M059J (cell line): Measurements from ENCODE around the gene ALCAM. TPM values are rescaled to one million over a fixed set of nuclear protein-coding genes. Genes with fewer than 3 reads are reported as not detected.
A peak's percentile ranks its signal among the peaks of the same experiment; 100 is the strongest.
"Not testable (repeated sequence)": the region's sequence is repeated elsewhere in the genome, so short reads cannot be mapped to it uniquely, and the experiment has no call there.

Experiments
- DNase-seq: peaks from one replicate; pipeline ENCODE4 v3.0.0-alpha.2; 2012; ENCODE audit warnings: low read depth
- total RNA-seq: library from RNA; depleted of rRNA; stranded (reverse); fragments of >200 nt; shearing (Covaris generic); gene quantifications from 2 replicates; pipeline ENCODE4 v1.2.3, GENCODE V29; 2014

Gene ALCAM
- total RNA-seq, 1 experiment from 2014 or later: 223 TPM

DNA sequence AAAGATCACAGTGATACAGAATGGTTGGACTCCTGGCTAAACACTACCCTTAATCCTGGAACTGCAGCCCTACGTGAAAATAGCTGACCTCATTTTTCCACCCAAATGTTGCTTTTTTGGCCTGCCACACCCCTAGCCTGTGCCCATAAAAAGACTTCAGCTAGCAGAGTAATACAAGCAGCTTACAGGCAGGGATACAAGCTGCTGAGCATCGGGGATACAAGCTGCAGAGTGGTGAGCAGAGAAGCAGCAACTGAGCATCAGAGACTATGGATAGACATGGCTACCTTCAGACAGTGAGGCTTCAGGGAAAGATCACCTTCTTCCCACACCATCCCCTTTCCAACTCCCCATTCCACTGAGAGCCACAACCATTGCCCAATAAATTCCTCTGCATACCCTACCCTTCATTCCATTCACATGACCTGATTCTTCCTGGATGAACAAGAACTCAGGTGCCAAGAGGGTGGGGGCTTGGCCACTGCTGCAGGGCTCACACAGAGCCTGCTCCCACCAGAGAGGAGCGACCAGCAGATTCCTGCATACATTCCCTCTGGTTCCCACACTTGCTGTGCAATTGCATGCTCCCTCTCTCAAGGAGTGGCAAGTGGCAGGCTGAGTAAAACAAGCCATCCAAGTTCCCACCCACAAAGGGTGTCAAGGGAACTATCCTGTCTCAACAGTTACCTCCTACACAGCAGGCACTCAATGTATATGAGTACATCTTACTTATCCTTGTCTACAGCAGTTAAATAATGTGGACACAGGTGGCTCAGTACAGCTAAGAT is 217.5 kb downstream of the ALCAM start:
- no peak for DNase-seq

DNA sequence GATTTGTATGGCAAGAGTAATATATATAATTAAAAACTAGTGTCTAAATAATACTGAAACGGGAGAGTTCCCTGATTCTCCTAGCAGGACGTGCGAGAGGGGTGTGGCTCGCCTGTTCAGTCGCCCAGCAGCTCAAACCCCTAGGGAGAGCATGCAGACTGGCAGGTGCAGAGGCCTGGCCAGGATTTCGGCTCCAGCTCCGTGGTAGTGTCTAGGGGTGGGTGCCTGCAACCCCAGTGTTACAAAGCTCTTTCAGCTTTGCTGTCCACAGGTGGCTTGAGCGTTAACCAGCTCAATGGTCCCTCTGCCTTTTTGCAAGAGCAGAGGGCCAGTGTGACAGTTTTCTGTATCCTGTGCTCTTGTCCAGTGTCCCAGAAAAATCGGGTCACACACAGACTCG is 226.6 kb downstream of the ALCAM start:
- no peak for DNase-seq

DNA sequence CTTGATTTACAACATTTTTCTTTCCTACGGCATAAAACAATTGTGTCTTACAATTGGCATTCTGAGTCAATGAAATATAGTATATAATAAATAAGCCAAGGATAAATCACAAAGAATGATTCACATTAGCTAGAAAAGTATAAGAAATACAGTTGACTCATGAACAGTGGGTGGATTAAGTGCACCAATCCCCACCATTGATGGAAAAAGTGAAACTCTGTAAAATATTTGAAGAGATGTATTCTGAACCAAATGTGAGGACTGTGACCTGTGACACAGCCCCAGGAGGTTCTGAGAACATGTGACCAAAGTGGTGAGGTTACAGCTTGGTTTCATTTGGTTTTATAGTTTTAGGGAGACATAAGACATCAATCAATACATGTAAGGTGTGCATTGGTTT is 227.5 kb downstream of the ALCAM start:
- DNase-seq: no peak

DNA sequence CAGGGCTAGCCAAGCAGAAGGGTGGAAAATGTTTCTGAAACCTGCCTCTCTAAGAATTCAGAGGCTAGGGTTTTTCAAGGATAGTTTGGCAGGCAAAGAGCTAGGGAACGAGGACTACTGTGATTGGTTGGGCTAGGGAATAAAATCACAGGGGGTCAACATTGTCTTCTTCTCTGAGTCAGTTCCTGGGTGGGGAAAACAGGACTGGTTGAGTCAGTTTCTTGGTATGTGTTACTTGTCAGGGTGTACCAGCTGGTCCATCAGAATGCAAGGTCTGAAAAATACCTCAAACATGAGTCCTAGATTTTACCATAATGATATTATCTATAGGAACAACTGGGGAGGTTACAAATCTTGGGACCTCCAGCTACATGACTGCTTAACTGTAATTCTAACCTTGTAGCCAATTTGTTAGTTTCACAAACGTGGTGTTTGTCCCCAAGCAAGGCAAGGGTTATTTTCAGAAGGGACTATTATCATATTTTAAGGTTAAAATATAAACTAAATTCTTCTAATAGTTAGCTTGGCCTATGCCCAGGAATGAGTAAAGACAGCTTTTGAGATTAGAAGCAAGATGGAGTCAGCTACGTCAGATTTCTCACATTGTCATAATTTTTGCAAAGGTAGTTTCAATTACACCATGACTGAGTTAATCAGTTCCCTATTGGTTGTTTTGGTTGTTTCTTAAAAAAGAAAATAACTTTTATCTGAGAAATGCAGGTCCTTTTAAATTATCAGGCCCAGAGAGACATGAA is 231.5 kb downstream of the ALCAM start:
- DNase-seq: peak; percentile 98

DNA sequence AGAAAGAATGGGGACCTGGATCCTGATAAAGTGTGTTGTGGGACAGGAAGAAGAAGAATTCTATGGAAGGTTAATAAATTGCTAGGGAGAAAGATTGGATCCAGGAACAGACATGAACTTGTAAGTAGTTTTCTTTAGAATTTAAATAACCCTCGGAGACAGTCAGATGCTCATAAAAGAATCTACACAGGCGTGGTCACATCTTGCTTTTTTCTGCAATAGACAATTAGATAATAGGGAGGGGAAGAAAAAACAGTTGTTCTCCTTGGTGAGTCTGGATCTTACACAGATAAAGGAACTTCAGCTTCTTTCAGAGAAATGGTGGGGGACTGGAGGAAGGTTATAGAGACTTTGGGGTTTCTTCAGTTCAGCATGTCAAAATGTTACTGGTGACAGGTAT is 232.6 kb downstream of the ALCAM start:
- DNase-seq: no peak

DNA sequence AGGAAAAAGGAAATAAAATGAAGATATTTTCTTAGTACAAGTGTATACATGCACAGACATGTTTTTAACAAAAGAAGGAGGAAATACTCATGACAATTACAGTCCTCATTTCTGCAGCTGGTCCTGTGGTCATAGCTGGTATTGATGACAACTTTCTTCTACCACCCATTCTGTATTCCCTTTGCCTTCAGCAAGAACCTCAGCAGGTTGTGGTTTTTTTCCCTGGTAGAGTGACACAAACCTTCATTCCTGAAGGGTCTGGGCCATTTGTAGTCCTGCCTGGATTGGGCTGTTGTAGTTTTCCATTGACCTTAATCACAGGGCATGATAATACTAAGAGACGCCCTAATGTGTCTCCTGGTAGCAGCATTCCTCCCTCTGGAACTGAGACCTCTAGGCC is 235.0 kb downstream of the ALCAM start:
- peak; percentile 57 for DNase-seq

DNA sequence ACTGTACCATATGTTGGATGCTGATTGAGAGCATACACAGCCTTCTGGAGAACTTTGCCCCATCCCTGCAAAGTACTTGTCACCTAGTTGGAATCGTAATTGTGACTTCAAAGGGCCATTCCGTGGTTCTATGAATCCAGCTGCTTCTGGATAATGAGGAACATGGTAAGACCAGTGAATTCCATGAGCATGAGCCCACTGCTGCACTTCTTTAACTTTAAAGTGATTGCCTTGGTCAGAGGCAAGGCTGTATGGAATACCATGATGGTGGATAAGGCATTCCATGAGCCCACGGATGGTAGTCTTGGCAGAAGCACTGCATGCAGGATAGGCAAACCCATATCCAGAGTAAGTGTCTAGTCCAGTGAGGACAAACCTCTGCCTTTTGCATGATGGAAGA is 235.6 kb downstream of the ALCAM start:
- DNase-seq: not testable (repeated sequence)

DNA sequence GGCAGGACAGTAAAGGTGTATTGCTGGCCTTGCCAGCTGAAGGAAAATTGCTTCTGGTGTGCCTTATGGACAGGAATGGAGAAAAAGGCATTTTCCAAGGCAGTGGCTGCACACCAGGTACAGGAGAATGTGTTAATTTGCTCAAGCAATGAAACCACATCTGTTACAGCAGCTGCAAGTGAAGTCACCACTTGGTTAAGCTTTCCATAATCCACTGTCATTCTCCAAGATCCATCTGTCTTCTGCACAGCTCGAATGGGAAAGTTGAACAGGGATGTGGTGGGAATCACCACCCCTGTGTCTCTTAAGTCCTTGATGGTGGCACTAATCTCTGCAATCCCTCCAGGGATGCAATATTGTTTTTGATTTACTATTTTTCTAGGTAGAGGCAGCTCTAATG is 236.8 kb downstream of the ALCAM start:
- DNase-seq: not testable (repeated sequence)

DNA sequence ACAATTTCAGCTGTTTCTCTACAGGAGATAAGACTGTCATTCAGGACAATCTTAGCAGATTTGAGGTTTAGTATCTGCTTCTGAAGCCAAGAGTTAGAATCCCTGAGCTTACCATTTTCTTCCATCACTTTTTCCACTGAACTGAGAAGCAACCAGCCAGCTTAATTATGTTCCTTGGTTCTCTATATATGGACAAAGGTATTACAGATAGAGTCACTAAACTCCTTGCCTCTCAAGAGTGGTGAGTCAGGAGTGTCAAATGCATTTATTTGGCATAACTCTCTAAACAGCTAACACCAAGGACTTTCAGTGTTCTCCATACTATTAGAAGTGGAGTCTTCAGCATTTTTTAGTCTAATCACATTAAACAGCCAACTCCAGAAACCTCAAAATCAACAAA is 239.3 kb downstream of the ALCAM start:
- peak; percentile 80 for DNase-seq

DNA sequence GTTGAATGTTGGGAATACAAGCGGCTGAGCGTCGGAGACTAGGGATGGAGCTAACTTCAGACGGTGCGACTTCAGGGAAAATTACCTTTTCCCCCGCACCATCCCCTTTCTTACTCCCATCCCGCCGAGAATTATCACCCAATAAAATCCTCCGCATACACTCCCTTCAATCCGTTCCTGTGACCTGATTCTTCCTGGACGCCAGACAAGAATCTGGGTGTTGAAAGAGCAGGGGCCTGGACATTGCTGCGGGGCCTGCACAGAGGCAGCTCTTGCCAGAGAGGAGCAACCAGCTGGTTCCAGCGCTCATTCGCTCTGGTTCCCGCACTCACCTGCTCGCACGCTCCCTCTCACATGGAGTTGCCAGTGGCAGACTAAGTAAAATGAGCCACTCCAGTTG is 241.9 kb downstream of the ALCAM start:
- no peak for DNase-seq

DNA sequence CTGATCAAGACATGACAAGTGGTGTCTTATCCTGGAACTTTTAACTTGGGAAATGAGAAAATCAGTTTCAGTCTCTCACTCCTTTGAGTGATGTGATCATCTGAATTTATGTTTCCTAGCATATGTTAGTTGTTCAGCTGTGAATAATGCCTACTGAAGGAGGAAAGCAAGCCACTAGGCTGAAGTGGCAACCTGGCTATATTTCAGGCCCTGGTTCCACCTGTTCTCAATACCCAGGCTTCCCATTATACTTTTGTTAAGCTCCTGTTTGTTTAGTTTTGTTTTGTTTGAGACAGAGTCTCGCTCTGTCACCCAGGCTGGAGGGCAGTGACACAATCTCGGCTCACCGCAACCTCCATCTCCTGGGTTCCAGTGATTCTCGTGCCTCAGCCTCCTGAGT is 243.8 kb downstream of the ALCAM start:
- DNase-seq: no peak

DNA sequence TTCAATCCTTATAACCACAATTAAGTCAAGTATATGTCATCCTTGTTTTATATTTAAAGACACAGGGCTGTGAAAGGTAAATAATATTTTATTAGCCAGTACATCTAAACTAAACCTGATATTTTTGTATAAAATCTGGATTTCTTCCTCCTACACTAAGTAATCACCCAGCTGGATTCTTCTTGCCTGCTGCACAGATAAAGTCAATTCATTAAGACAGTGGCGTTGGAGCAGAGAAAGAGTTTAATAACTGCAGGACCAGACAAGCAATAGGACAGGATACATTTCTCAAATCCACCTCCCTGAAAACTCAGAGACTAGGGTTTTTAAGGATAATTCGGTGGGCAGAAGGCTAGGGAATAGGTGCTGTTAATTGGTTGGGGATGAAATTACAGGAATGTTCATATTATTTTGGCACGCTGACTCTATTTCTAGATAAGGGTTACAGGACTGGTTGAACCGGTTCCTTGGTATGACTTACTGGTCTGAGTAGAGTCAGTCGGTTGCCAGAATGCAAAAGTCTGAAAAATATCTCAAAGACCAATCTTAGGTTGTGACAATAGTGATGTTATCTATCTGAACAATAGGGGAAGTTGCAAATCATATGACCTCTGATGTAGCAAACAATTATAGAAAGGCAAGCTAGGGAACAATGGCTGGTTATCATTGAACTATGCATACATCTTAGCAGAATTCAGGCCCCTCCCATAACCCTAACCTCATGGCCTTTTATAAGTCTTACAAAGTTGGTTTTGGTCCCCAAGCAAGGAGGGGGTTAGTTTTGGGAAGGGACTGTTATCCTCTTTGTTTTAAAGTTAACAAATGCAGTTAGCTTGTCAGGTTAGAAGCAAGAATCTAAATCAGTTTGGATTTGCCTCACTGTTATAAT is 244.8 kb downstream of the ALCAM start:
- DNase-seq: no peak

DNA sequence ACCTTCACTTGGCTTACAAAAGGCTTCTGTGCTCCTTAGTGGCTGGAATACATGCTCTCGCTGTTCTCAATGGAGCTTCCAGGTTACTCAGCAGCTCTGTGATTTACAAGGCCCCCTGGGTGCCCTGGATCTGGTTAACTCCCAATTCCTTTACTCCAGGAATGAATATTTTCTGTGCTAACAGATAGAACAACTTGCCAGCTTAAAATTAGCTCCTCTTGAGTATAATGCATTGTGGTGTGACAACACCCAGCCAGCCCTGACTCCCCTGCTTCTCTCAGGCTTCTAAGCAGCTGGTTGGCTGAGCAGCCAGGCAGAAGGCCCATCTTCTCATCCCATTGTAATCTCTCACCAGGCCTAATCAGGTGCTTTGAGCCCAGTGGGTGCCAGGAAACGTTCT is 246.4 kb downstream of the ALCAM start:
- DNase-seq: no peak

DNA sequence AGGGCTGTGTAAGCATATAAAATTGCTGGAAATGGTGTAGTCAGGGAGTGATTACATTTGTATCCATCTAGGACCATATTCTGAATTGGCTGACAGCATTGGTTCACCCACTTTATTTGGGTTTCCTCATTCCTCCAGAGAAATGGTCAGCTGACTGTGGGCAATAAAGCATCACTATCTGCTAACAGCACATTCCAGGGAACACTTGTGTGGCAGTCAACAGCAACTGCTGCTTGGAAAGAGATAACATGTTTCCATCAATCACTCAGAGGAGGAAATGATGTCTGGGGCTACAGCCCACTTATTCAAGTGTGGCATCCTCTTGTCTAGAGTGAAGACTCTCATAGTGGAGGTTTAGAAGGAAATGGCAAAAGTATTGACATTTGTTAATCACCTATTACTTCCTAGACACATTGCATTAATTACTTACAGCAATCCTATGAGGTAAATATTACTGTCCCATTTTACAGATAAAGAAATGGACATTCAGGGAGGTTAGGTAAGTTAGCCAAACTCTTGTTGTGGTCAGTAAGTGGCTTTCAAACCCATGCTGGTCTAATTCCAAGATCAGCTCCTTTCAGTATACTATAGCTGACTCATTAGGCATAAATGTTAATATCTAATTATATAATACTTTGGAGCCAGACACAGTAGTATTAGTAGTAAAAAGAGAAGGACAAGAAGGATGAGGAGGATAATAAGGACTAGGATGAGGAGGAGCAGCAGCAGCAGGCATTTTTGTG is 247.8 kb downstream of the ALCAM start:
- peak; percentile 19 for DNase-seq

DNA sequence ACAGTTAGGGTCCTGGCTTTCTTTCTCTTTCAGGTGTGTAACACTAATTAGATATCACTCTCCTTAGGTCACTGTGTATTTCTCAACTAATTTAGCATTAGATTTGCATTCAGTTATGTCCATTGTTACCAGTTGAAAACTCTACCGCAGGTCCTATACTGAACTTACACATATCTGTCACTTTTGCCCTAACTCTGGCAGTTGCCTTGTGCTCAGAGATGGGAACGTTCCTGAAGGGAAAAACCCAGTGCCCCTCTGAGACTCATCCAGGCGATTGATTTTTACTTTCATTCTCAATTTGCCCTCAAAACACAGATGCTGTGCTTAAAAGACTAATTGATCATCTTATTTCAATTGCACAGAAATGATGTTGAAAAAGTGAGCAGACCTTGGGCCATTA is 249.1 kb downstream of the ALCAM start:
- no peak for DNase-seq

DNA sequence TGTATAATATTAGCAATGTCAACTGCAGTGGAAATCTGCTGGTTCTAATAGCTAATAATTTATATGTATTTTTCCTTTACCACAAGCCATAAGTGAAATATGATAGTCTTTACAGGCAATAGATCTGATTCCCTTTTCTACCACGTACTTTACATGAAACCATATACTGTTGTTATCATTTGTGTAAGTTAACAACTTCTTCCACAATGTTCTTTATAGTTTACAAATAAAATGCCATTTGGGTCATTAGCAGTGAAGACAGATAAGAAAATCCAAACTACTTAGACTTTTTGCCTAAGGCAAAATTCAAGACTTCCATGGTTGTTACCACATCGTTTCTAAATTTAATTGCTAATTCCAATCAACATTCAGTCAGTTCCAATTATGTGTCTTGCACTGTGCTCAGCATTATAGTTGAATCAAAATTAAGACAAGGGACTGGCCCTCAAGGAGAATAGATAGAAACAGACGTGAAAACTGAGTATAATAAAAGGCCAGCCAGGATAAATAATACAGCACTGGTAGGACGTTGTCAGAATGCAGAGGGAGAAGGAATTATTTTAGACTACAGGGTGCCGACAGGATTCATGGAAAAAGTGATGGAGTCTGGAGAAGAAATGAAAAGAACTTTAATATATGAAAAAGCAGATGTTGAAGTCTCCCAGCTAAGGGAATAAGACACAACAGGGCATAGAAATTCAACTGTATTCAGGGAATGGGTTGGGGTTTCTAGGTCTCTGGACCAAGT is 249.8 kb downstream of the ALCAM start:
- peak; percentile 5 for DNase-seq

DNA sequence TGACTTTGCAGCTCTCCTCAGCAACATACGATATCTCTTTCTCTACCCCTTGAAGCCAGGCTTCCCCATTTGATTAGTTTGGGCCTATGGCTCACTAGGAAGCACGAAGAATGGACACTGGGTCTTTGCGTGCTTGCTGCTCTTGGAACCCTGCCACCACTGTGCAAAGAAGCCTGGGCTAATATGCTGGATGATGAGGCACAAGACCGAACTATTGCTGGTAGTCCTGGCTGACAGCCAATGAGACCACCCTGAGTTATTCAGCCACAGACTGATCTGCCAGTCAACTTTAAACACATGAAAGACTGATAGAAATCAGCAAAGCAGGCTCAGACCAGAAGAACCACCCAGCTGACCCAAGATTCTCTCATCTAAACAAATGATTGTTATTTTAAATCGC is 251.8 kb downstream of the ALCAM start:
- no peak for DNase-seq

DNA sequence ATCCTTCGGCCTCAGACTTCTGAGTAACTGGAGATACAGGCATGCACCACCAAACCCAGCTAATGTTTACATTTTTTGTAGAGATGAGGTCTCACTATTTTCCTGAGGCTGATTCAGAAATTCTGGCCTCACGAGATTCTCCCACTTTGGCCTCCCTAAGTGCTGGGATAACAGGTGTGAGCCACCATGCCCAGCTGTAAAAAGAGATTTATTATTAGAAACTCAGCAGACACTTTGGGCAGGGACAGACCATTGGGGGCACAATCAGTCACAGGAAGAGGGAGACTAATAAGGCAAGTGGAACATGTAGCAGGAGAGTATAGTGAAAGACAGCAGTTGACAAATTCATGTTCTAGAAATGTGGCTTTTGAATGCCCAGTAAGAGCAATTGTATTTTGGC is 252.9 kb downstream of the ALCAM start:
- DNase-seq: no peak

DNA sequence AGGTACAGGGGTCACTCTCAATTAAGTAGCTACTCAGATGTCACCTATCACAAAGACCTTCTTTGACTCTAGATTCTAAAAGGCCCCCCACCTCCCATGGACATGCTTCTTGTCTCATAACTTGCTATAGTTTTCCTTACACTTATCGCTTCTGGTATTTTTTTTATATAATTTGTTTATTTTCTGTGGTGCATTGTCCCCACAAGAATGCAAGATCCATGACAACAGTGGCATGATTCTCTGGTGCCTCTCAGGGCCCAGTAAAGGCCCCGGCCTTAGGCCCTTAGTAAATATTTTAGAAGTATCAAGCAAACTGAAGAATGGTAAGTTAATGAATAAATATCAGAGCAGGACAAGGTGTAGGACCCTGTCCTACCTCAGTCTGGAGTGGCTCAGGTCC is 253.5 kb downstream of the ALCAM start:
- DNase-seq: peak; percentile 68

DNA sequence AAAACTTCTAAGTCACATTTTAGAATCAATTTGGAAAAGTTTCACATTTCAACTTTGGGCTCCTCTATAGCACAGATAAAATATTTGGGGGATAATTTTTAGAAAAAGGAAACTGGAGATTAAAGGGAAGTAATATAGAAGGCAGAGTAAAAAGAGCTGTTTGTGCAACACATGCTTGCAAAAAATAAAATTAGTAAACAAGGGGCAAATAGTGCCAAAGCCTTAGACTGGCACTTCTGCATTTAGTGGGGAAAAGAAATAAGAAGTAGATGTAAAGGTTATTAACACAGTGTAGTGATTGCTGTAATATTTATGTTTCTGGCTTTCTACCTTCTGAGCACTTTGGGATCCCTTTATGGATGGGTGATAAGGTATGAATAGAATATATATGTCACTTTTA is 255.5 kb downstream of the ALCAM start:
- DNase-seq: no peak
